Measurements from ENCODE around the gene ZDHHC1. TPM values are rescaled to one million over a fixed set of nuclear protein-coding genes. Genes with fewer than 3 reads are reported as not detected.

Gene ZDHHC1, protein sequence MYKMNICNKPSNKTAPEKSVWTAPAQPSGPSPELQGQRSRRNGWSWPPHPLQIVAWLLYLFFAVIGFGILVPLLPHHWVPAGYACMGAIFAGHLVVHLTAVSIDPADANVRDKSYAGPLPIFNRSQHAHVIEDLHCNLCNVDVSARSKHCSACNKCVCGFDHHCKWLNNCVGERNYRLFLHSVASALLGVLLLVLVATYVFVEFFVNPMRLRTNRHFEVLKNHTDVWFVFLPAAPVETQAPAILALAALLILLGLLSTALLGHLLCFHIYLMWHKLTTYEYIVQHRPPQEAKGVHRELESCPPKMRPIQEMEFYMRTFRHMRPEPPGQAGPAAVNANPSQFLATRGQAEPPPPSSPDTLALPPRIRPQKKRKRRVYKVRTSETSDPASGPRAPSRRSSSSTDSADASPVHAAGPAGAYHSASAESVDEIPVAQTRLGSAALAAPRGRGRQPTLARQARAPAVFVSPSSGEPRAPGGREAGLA
- polyA plus RNA-seq (ENCODE audit: insufficient read length in 4 of 4): 10 to 100 TPM; 13.2 to 16.8 (median 14.4) TPM

DNA sequence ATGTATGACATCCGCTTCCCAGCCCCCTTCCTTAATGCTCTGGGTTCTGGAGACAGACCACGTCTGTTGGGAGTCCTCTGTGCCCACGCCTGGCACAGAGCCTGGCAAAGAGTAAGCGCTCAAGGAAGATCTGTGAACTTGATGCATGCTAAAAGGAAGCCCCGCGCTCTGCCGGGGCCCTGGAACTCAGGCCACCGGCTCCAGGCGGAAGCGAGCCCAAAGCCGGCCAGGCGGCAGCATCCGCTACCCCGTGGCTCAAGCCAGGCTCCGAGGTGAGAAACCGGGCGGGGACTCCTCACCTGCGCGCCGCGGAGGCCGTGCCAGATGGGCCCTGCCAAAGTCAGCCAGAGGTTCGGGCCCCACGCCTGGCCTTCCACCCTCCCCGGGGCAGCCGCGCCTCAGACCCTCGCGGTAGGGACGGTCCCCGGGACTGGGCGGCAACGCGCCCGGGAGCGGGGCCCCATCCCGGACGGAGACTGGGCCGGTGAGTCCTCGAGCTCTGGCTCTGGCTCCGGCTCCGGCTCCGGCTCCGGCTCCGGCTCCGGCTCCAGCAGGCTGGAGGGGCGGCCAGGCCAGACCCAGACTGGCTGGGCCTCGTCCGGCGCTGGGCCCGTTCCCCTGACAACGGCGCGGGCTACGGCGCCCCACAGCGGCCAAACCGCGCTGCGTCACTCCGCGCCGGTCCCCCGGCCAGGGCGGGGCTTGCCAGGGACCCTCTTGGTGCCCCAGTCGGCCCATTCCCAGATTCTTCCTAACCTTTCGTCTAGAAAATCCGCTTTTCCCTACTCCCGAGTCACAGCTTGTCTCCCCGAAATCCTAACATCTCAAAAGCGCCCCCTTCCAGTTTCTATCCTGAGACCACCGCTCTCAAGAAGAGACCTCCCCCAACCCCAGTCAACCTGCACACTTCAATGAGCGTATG, at the start of gene ZDHHC1:
ZDHHC1 (minus strand) TSS at position 606 of the 922 bp plus-strand sequence. CDS start 8,702 bp downstream, outside the sequence.
- no peak for DNase-seq (ENCODE audit: low read depth in 4 of 4, low spot score in 3 of 4)

DNA sequence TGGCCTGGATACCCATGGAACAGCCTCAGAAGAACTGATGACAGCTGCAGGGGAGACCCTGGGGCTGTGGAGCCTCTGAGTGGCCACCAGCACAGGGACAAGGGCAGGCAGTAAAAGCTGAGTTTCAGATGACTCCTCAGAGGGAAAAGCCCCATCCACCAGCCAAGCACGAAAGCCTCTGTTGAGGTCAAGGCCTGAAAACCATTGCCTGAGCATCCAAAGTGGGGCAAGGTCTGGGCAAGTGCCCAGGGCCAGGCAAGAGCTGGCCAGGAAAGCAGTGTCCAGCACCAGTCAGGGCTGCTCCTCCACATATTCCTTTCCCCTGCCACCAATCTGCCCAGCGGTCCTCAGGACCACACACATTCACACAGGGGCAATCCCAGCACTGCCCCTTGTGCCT, 48.3 kb upstream of the ZDHHC1 start:
- no peak for DNase-seq (ENCODE audit: low read depth in 4 of 4, low spot score in 3 of 4)

DNA sequence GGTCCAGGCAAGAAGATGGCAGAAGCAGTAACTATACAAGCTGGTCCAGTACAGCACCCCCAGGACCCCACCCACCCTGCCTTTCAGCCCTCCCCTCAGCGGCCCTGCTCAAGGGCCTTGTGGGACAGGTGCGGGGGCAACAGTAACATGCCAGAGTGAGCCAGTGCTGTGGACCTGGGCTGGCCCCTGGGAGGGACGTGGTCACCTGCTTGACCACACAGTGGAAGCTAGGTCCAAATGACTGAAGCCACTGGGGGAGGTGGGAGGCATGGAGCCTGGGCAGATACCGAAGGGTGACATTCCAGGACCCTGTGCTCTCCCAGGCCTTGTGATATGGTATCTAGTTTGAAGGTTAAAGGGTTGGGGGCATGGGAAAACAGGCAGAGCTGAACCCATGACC, 47.4 kb upstream of the ZDHHC1 start:
- no peak for DNase-seq (ENCODE audit: low read depth in 4 of 4, low spot score in 3 of 4)

DNA sequence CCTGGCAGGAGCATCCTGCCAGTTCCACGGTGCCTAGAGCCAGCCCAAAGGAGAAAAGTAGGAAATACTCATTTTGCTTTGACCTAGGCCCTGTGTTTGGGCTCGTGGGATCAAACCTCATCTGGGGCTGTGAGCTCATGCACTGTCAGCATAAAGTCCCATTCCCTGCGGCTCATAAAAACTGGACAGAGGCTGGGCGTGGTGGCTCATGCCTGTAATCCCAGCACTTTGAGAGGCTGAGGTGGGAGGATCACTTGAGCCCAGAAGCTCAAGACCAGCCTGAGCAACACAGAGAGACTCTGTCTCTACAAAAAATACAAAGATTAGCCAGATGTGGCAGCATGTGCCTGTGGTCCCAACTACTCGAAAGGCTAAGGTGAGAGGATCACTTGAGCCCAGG, 46.8 kb upstream of the ZDHHC1 start:
- no peak for DNase-seq (ENCODE audit: low read depth in 4 of 4, low spot score in 3 of 4)

DNA sequence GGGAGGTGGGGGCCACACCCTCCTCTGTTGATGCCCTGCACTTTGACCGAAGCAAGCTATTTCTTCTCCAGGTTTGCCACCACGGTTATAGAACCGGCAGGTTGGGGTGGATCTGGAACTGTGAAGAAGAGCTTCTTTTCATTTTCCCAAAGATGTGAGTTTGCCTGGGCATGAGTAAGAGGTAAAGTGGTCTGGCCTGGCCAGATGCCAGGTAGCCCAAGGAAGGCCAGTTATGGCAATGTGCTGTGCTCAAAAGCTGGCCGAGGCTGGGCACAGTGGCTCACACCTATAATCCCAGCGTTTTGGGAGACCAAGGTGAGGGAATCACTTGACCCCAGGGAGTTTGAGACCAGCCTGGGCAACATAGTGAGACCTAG, 46.0 kb upstream of the ZDHHC1 start:
- DNase-seq (ENCODE audit: low read depth in 4 of 4, low spot score in 3 of 4): no peak

DNA sequence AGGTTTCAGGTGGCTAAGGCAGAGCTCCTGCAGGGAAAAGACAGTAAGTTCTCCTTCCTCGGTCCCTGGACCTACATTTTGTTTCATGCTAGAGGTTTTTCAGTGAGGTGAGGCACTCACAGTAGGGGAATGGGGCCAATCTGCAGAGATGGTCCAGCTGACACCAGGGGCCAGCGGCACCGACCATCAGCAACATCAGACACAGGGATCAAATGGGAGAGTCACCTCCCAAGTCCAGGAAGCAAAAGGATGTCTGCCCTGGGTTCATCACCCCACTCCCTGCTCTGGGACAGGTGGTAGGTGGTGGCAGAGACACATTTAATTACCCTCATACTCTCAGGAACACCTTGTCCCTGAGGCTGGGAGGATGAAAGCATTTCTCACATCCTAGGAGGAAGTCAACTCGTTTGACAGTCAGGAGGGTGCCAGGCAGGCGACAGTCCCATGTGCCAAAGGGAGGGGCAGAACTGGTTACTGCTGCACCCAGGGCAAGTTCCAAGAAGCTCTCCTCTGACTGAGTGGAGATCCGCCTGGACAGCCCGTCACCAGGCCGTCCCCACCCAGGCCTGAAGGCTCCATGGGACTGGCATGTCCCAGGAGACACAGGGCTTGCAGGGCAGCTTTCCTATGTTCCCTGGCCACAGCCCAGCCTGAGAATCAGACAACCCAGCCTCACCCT, 45.5 kb upstream of the ZDHHC1 start:
- no peak for DNase-seq (ENCODE audit: low read depth in 4 of 4, low spot score in 3 of 4)

DNA sequence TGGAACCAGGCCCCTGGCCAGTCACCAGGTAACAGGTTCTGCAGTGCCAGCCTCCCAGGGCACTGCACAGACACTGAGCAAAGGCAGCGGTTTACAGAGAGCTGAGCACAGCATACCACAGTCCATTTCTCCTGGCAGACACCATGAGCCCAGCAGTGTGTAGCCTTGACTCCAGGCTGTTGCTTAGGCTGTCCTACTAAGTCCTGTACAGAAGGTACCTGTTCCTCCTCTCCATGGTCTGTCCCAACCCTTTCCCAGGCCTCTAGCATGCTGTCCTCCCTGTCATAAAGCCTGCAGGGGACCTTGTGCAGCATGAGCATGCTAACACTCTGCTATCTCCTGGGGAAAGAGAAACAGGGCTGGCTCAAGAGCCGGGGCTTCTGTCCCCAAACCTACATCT, 44.7 kb upstream of the ZDHHC1 start:
- no peak for DNase-seq (ENCODE audit: low read depth in 4 of 4, low spot score in 3 of 4)

DNA sequence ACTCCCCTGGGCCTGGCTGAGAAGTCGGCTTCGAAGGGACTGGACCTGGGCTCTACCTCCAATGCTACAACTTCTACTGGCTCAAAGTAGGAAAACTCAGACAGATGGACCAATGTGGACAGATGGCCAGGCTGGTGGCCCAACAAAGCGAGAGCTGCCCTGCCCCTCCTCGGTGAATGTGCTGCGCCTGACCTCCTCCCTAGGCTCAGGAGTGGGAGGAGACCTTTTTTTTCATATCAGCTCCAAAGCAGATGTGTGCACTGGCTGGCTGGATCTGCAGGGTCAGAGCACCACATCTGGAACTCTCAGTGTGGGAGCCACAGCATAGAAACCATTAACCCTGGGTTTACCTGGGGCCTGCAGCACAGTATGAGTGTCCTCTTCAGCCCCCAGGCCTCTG, 43.9 kb upstream of the ZDHHC1 start:
- DNase-seq (ENCODE audit: low read depth in 4 of 4, low spot score in 3 of 4): no peak

DNA sequence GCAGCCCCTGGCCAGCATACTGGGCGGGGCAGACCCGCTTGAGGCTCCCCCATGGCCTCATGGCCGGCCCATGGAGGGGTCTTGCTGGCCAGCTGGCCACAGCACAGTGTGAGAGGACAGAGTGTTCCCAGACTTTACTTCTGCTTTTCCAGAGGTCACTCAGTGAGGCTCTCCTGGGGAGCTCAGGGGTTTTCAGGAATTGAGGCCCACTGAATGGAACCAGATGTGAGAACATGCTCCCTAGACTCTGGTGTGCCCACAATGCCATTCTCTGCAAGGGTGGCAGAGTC, 43.5 kb upstream of the ZDHHC1 start:
- DNase-seq (ENCODE audit: low read depth in 4 of 4, low spot score in 3 of 4): no peak

DNA sequence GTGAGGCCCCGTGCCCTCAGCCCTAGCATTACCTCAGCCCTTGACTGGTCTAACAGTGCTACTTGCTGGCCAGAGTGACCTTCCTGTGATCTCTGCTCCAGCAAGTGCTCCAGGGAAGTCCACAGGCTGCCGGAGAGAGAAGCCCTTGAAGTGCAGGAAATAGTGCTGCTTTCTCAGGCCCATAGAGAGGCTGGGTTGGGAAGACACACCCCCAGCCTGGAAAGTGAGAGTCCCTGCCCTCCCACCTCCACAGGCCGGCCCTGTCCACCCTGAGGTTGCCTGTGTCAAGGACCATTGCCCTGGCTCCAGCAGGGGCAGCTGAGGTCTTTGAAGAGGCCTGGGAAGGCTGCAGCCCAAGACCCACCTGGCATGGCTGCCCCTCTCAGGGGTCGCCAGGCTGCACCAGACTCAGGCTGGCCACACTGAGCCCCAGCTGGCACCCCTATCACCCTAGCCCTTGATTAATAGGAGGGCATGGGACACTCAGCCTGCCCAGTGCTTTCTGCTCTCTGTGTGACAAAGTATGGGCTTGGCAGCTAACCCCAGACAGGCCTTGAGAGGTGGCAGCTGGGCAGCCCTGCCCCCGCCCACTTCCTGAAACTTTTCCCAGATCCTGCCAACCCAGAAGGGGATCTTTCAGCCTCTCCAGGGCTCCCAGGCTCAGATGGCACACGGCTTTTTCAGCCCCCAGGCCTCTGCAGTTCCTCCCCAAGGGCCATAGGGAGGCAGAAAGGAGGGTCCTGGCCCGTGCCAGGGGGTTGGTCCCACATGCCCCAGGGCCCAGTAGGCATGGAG, 43.0 kb upstream of the ZDHHC1 start:
- DNase-seq (ENCODE audit: low read depth in 4 of 4, low spot score in 3 of 4): no peak

DNA sequence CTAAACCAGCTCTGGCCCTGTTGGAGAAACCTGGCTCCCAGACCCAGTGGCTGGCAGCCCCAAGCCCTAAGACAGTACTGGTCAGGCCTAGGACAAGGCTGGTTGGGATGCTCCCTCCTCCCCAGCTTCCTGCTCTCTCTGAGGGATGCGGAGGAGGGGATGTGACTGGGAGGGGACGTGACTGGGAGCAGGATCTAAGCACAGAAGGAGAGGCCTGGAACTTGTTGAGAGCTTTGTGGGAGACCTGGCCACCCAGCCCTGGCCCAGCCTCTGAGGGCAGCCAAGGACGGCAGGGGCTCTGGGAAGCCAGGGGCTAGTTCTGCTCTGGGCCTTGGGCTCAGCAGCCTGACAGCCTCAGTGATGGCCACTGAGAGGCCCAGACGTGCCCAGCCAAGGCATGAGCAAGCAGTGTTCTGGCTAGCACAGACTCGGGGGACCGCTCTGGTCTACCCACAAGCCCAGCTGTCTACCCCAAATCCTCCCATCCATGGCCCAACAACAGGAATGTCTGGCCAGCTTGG, 41.9 kb upstream of the ZDHHC1 start:
- no peak for DNase-seq (ENCODE audit: low read depth in 4 of 4, low spot score in 3 of 4)

DNA sequence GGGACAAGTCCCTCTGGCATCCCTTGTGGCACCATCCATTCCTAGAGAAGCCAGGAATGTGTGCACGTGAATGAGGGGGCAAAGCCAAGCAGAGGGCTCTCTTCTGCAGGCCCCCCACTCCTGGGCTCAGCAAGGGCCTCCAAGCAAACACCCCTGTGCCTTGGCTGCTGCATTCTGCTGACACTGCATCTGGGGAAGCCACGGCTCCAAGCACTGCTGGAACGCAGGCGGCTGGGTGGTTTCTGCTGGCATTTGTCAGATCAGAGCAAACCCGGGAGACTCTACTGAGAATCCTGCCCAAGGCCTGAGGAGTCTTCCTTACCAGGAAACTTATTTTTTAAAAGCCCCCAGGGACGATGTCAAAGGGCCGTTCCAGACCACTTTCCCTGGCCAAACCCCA, 41.3 kb upstream of the ZDHHC1 start:
- no peak for DNase-seq (ENCODE audit: low read depth in 4 of 4, low spot score in 3 of 4)

DNA sequence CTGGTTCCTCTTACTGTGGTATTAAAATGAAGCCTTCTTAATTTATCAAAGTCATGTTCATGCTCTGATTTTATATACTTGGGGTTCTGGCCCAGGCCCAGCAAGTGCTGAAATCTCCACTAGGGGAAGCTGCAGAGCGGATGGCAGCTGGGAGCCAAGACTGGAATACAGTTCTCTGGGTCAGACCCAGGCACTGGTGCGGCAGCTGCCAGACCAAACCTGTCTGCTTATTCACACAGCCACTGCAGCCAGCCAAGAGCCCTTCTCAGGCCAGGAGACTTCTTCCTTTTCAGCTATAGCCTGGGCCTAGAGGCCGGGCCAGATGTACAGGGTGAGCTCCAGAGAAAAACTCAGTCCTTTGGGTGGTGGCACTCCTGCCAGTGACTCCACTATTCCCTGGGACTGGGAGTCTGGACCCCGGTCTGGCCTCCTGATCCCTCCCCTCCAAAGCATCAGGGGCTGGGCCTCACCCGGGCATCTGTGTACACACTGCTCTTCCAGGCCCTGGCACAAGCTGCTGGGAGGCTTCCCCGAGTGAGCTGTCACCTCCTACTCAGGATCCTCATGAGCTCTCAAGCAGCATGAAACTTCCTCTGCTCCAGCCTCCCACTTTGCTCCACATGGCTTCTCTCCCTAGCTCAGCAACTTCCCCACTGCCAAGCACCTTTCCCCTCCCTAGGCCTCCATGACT, 40.3 kb upstream of the ZDHHC1 start:
- DNase-seq (ENCODE audit: low read depth in 4 of 4, low spot score in 3 of 4): no peak

DNA sequence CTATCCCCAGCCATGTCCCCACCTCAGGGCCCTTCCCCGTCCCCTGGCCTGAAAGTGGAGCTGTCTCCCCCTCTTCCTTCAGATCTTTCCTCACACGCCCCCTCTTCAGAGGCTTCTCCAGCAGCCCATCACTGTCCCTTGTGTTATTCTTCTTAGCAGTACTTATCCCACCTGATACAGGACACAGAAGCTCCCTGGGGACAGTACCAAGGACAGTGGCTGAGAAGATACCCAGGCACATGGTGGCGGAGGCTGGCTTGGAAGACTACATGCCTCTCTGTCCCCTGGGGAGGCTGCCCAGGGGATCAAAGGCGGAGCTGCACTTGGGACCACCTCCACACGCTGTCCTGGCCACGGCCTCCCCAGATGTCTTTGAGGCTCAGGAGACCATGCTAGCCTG, 38.6 kb upstream of the ZDHHC1 start:
- no peak for DNase-seq (ENCODE audit: low read depth in 4 of 4, low spot score in 3 of 4)

DNA sequence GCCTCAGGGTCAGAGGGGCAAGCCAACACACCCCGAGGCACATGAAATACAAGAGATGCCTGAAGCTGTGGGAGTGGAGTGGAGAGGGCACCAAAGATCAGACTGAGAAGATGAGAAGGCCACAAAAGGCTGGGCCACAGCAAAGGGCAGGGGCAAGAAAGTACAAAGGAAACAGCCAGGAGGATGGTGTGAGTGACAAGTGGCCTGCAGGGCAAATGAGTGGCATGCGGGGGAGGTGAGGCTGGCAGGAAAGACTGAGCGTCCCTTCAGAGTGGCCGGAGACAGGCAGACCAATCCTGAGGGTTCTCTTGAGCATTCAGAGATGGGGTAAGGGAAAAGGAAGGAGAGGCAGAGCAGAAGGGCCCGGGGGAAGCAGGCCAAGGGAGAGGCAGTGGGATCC, 37.8 kb upstream of the ZDHHC1 start:
- DNase-seq (ENCODE audit: low read depth in 4 of 4, low spot score in 3 of 4): no peak

DNA sequence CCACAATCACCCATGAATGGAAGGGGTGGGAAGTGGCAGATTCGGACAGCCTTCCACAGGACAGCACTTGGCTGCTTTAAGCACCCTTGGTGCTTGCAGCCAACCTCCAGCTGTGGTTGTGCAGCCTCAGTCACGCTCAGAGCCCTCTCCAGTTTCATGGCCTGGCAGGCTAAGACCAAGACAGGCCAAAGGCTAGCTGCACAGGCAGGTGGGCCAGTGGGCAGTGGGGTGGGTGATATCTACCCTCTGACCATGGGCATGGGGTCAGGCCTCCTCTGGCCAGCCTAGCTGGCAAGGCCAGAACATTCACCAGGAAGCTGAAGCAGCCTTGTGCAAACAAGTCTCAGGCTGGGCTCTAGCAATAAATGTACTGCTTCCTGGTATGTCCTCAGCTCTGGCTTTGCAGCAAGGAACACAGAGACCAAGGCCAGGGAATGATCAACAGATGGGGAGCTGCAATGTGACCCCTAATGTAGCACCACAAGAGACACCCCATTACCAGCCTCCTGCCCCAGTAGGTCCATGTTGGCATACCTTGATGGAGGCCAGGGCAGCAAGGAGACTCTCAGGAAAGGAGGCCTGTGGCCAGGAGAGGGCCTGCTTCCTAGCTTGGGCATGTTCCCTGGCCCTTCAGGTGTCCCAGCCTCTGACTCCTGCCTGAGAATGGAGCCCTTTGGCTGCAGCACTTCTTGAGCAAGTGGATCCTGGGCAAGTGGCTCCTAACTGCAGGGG, 35.6 kb upstream of the ZDHHC1 start:
- DNase-seq (ENCODE audit: low read depth in 4 of 4, low spot score in 3 of 4): no peak

DNA sequence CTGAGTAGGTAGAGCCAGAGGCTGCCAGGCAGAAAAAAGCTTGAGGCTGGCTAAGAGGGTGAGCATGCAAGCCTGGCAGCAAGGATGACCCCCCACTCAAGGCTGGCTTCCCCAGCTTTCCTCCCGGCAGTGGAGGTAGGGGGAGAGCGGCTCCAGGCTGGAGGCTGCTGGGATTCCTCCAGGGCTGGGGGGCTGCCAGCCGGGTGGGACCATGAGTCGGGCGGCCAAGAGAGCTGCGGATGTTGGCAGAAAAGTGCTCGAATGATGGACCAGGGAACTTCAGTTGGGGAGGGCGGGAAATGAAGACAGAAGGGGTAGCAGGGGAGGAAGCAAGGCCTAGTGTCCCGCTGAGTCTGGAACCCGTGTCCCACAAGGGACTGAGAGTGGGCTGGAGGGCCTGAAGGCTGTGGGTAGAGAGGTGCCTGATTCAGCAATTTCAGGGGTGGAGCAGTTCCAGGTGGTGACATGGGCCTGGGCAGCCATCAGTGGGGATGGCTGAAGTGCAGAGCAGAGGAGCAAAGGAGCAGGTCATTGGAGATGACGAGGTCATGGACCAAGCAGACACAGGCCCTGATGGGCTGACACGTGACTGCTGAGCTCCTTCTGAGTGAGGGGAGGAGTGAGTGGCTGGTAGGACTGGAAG, 34.9 kb upstream of the ZDHHC1 start:
- no peak for DNase-seq (ENCODE audit: low read depth in 4 of 4, low spot score in 3 of 4)

DNA sequence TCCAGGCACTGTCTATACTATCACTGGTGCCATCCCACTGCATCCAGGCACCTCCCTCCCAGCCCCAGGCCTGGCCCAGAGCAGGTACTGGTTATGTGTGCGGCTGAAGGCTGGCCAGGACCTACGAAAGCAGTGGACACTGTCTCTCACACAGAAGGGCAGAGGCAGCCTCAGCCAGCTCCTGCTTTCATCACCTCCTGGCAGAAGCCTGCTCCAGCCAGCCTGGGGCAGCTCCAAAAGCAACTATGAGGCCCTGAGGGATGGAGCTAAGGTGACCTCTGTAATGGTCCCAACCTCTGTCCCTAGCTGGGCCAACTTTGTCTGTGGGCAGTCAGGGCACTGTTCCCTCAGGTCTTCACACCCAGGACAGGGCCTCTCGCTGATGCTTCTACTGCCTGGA, 33.5 kb upstream of the ZDHHC1 start:
- DNase-seq (ENCODE audit: low read depth in 4 of 4, low spot score in 3 of 4): no peak
